Astrocyte (in vitro differentiated cells and primary cell): ENCODE results near the gene ANKEF1.
A peak's percentile ranks its signal among the peaks of the same experiment; 100 is the strongest.

Experiments
- EZH2 ChIP-seq: IDR thresholded peaks from 2 replicates; pipeline ENCODE4 v1.6.1; 2012; ENCODE audit warnings: mild to moderate bottlenecking, low read length, inconsistent platforms; ENCODE audit not compliant: insufficient read depth
- TF ChIP-seq, protein P1 (sequence below): IDR thresholded peaks from 2 replicates; pipeline ENCODE4 v1.5.1; 2011; ENCODE audit warnings: low read depth, mild to moderate bottlenecking, inconsistent platforms, low read length, moderate library complexity; ENCODE audit not compliant: insufficient read depth

DNA sequence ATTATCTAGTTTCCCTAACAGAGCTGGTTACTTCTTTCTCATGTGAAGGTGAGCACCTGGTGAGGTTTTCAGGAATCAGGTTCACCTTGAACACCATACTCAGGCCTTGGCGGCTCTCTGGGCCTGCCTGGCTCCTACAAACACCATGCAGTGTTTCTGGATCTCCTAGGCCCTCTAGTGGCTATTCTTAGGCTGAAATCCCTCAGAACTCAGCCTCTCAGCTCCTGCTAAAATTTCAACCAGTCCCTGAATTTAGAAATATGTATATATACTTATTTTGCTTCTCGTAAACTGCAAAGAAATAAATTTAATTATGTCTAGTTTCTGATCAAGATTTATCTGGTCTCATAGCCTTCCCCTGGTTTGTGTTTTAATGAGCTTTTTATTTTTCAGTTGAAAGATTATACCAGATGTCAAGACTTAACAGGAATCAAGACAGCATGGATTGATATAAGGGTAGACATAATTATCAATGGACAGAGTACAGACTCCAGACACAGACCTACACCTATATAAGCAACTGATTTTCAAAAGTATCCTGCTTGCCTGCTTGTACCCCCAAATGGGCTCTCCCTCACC is 55.9 kb downstream of the ANKEF1 start:
- TF ChIP-seq, protein P1, sequence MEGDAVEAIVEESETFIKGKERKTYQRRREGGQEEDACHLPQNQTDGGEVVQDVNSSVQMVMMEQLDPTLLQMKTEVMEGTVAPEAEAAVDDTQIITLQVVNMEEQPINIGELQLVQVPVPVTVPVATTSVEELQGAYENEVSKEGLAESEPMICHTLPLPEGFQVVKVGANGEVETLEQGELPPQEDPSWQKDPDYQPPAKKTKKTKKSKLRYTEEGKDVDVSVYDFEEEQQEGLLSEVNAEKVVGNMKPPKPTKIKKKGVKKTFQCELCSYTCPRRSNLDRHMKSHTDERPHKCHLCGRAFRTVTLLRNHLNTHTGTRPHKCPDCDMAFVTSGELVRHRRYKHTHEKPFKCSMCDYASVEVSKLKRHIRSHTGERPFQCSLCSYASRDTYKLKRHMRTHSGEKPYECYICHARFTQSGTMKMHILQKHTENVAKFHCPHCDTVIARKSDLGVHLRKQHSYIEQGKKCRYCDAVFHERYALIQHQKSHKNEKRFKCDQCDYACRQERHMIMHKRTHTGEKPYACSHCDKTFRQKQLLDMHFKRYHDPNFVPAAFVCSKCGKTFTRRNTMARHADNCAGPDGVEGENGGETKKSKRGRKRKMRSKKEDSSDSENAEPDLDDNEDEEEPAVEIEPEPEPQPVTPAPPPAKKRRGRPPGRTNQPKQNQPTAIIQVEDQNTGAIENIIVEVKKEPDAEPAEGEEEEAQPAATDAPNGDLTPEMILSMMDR = peak; percentile 87
- no peak for TF ChIP-seq EZH2
